SIG-M5 treated with dmso at 0.1 percent for 504 hours (cell line): ENCODE results near the gene KDELR3.

ENCODE experiments used
- DNase-seq: peaks from one replicate; lab custom pipeline; 2025; ENCODE audit not compliant: unreplicated experiment; lab: John Stamatoyannopoulos, UW

The KDELR3 gene

GRCh38 chr22:38513063-38513462 lies 45.2 kb downstream of the KDELR3 start:
- no peak for DNase-seq

- no peak for DNase-seq
Observed at GRCh38 chr22:38518620-38519019, 50.7 kb downstream of the KDELR3 start.

- DNase-seq: no peak
Observed at GRCh38 chr22:38519453-38520250, 51.8 kb downstream of the KDELR3 start.

GRCh38 chr22:38523029-38523428 lies 55.1 kb downstream of the KDELR3 start:
- no peak for DNase-seq

GRCh38 chr22:38523479-38523878 lies 55.6 kb downstream of the KDELR3 start:
- no peak for DNase-seq

- peak; percentile 74 for DNase-seq
Observed at GRCh38 chr22:38524429-38524828, 56.5 kb downstream of the KDELR3 start.

- peak; percentile 82 for DNase-seq
Observed at GRCh38 chr22:38531251-38531938, 63.5 kb downstream of the KDELR3 start.
